GM19372 (cell line): Measurements from ENCODE around the gene E2F8.

ENCODE experiments used
- ATAC-seq: cut with Tn5 transposase; IDR thresholded peaks from one replicate; pipeline ENCODE4 v1.9.1; 2021; ENCODE audit warnings: mild to moderate bottlenecking, low read depth, moderate library complexity; ENCODE audit not compliant: unreplicated experiment

The E2F8 gene

GRCh38 chr11:19220903-19221724 lies 19.6 kb downstream of the E2F8 start:
- no peak for ATAC-seq

- no peak for ATAC-seq
Measured at GRCh38 chr11:19218786-19219460, 21.8 kb downstream of the E2F8 start.

- no peak for ATAC-seq
Measured at GRCh38 chr11:19218216-19218615, 22.5 kb downstream of the E2F8 start.

- ATAC-seq: no peak
Measured at GRCh38 chr11:19216709-19217374, 23.9 kb downstream of the E2F8 start.

GRCh38 chr11:19216021-19216420 lies 24.7 kb downstream of the E2F8 start:
- ATAC-seq: no peak

GRCh38 chr11:19209617-19210370 lies 31.0 kb downstream of the E2F8 start:
- no peak for ATAC-seq

- ATAC-seq: no peak
Measured at GRCh38 chr11:19208959-19209546, 31.7 kb downstream of the E2F8 start.

GRCh38 chr11:19208181-19208580 lies 32.6 kb downstream of the E2F8 start:
- no peak for ATAC-seq

GRCh38 chr11:19204836-19205235 lies 35.9 kb downstream of the E2F8 start:
- ATAC-seq: no peak

- no peak for ATAC-seq
Measured at GRCh38 chr11:19201737-19202605, 38.8 kb downstream of the E2F8 start, which contains the start of gene CSRP3. CSRP3 (minus strand) TSS chr11:19201983; CDS start chr11:19192448, 9,535 bp downstream.

- ATAC-seq: no peak
Measured at GRCh38 chr11:19200410-19201201, 40.1 kb downstream of the E2F8 start.

- no peak for ATAC-seq
Measured at GRCh38 chr11:19199771-19200170, 41.0 kb downstream of the E2F8 start.

GRCh38 chr11:19199048-19199447 lies 41.7 kb downstream of the E2F8 start:
- ATAC-seq: no peak

GRCh38 chr11:19196432-19196831 lies 44.3 kb downstream of the E2F8 start:
- ATAC-seq: no peak

GRCh38 chr11:19194620-19195308 lies 46.0 kb downstream of the E2F8 start:
- no peak for ATAC-seq

- ATAC-seq: no peak
Measured at GRCh38 chr11:19193916-19194315, 46.8 kb downstream of the E2F8 start.

GRCh38 chr11:19191530-19192169 lies 49.1 kb downstream of the E2F8 start:
- ATAC-seq: no peak
